Endodermal cell (in vitro differentiated cells): ENCODE measurements around the gene METAP1. TPM values are rescaled to one million over a fixed set of nuclear protein-coding genes. Genes with fewer than 3 reads are reported as not detected.
"Not testable (repeated sequence)": the region's sequence is repeated elsewhere in the genome, so short reads cannot be mapped to it uniquely, and the experiment has no call there.

ENCODE experiments used
- DNase-seq: peaks from one replicate; pipeline ENCODE4 v3.0.0-alpha.2; 2017
- H3K27ac ChIP-seq: 2 replicates; pipeline ENCODE4 v1.5.1; 2013; ENCODE audit warnings: mild to moderate bottlenecking, low read depth, low read length, moderate library complexity
- H3K27me3 ChIP-seq: 2 replicates; pipeline ENCODE4 v1.6.1; 2013; ENCODE audit warnings: mild to moderate bottlenecking, low read length, moderate library complexity; ENCODE audit not compliant: insufficient read depth, control insufficient read depth, poor library complexity, severe bottlenecking
- H3K36me3 ChIP-seq: 2 replicates; pipeline ENCODE4 v1.7.0; 2013; ENCODE audit warnings: mild to moderate bottlenecking, low read length, moderate library complexity; ENCODE audit not compliant: control insufficient read depth, insufficient read depth
- H3K4me1 ChIP-seq: one replicate; pipeline ENCODE4 v1.7.0; 2013; ENCODE audit warnings: low read length; ENCODE audit not compliant: control insufficient read depth, insufficient read depth
- H3K4me3 ChIP-seq: 2 replicates; pipeline ENCODE4 v1.5.1; 2013; ENCODE audit warnings: mild to moderate bottlenecking, low read length, moderate library complexity
- H3K9ac ChIP-seq: 2 replicates; pipeline ENCODE4 v1.6.1; 2013; ENCODE audit warnings: mild to moderate bottlenecking, low read length, moderate library complexity; ENCODE audit not compliant: poor library complexity, severe bottlenecking; ENCODE audit errors: extremely low read depth
- H3K9me3 ChIP-seq: 2 replicates; pipeline ENCODE4 v1.6.1; 2013; ENCODE audit warnings: mild to moderate bottlenecking, low read length, moderate library complexity; ENCODE audit not compliant: control insufficient read depth
- H3K27ac Mint-ChIP-seq: 2 replicates; pipeline ENCODE4 v1.8.0; 2020; ENCODE audit warnings: mixed read lengths
- H3K27me3 Mint-ChIP-seq: 2 replicates; pipeline ENCODE4 v1.8.0; 2021; ENCODE audit warnings: mild to moderate bottlenecking, mixed read lengths; ENCODE audit not compliant: insufficient read depth
- H3K36me3 Mint-ChIP-seq: 2 replicates; pipeline ENCODE4 v1.8.0; 2020; ENCODE audit warnings: low read depth, mixed read lengths
- H3K4me1 Mint-ChIP-seq: 2 replicates; pipeline ENCODE4 v1.8.0; 2020; ENCODE audit warnings: mixed read lengths
- H3K4me3 Mint-ChIP-seq: 2 replicates; pipeline ENCODE4 v1.8.0; 2020; ENCODE audit warnings: mild to moderate bottlenecking, moderate library complexity, mixed read lengths
- H3K9me3 Mint-ChIP-seq: 2 replicates; pipeline ENCODE4 v1.8.0; 2020; ENCODE audit warnings: mild to moderate bottlenecking, mixed read lengths
- CTCF ChIP-seq: fragments of 200-600 bp; sonication (generic); conservative IDR thresholded peaks from 2 replicates; pipeline ENCODE4 v1.5.0; 2021; ENCODE audit warnings: antibody characterized with exemption, mild to moderate bottlenecking
- WGBS, 2 experiments: methylation state at CpG; one replicate each; pipeline versions ENCODE4 v1.1.5 to v1.1.7; 2013; ENCODE audit warnings: missing lambda C conversion rate in 2 of 2, mixed read lengths in 1 of 2; ENCODE audit not compliant: insufficient coverage in 1 of 2, insufficient read length in 1 of 2; 5-methylcytosine and 5-hydroxymethylcytosine counted together
- total RNA-seq, 2 donors: library from RNA; stranded (reverse); fragmentation: NEBNext Ultra II Directional in 1 of 2; extraction: Animal tissue kit (Norgen Biotek cat#: 25700) in 1 of 2; gene quantifications; 2 replicates in 1 of 2; 3 replicates in 1 of 2; pipeline ENCODE4 v1.2.1, GENCODE V29; 2021

METAP1 gene
- total RNA-seq, 2 donors from 2014 or later = 51.0 to 53.0 TPM

- Mint-ChIP-seq H3K4me1 (no peaks in the 10 kb centered on the region), H3K27ac (no peak overlapping the region), H3K36me3 (no peaks in the 10 kb centered on the region), H3K4me3 (no peak overlapping the region), H3K27me3 (no peaks in the 10 kb centered on the region), H3K9me3 (no peaks in the 10 kb centered on the region)
- TF ChIP-seq CTCF = no peak
- Histone ChIP-seq H3K27ac (no peak overlapping the region), H3K9ac (no peak overlapping the region), H3K4me3 (no peak overlapping the region), H3K36me3 (no peaks in the 10 kb centered on the region), H3K9me3 (no peaks in the 10 kb centered on the region), H3K4me1 (no peaks in the 10 kb centered on the region), H3K27me3 (no peaks in the 10 kb centered on the region)
- 89 to 93% methylated on average over 4 of the region's 4 CpGs for WGBS, 2 experiments
- DNase-seq = no peak
Measured at GRCh38 chr4:98976716-98977115, 18.8 kb upstream of the METAP1 start.

GRCh38 chr4:98977557-98977956 lies 18.0 kb upstream of the METAP1 start:
- no peak for DNase-seq
- Mint-ChIP-seq H3K27ac (no peak overlapping the region), H3K36me3 (no peaks in the 10 kb centered on the region), H3K9me3 (no peaks in the 10 kb centered on the region), H3K27me3 (no peaks in the 10 kb centered on the region), H3K4me1 (no peaks in the 10 kb centered on the region), H3K4me3 (no peak overlapping the region)
- Histone ChIP-seq H3K27me3 (no peaks in the 10 kb centered on the region), H3K27ac (no peak overlapping the region), H3K9ac (no peak overlapping the region), H3K9me3 (no peaks in the 10 kb centered on the region), H3K4me3 (no peak overlapping the region), H3K4me1 (no peaks in the 10 kb centered on the region), H3K36me3 (no peaks in the 10 kb centered on the region)
- no peak for TF ChIP-seq CTCF
- 87 to 96% methylated on average over 3 to 7 of the region's 7 CpGs for WGBS, 2 experiments

- Histone ChIP-seq H3K4me3 (no peak overlapping the region), H3K27me3 (no peaks in the 10 kb centered on the region), H3K4me1 (no peaks in the 10 kb centered on the region), H3K27ac (no peak overlapping the region), H3K9me3 (no peaks in the 10 kb centered on the region), H3K9ac (no peak overlapping the region), H3K36me3 (no peaks in the 10 kb centered on the region)
- no peaks in the 10 kb centered on the region for H3K36me3 Mint-ChIP-seq
- H3K27ac Mint-ChIP-seq = no peak overlapping the region
- no peak overlapping the region for H3K4me3 Mint-ChIP-seq
- peaks cover 14% of the 10 kb centered on the region for H3K9me3 Mint-ChIP-seq
- H3K4me1 Mint-ChIP-seq = no peaks in the 10 kb centered on the region
- no peak for TF ChIP-seq CTCF
- 0 to 45% methylated on average over 1 to 2 of the region's 2 CpGs for WGBS, 2 experiments
- DNase-seq = no peak
- no peaks in the 10 kb centered on the region for H3K27me3 Mint-ChIP-seq
Measured at GRCh38 chr4:98987720-98988119, 7.8 kb upstream of the METAP1 start.

GRCh38 chr4:98992835-98993234 lies 2.7 kb upstream of the METAP1 start:
- not testable (repeated sequence) for H3K9ac ChIP-seq, H3K4me1 ChIP-seq, H3K4me3 ChIP-seq, H3K27ac Mint-ChIP-seq, DNase-seq, H3K4me3 Mint-ChIP-seq, H3K9me3 Mint-ChIP-seq, H3K27me3 ChIP-seq, H3K27ac ChIP-seq, H3K36me3 Mint-ChIP-seq, H3K9me3 ChIP-seq, H3K27me3 Mint-ChIP-seq, H3K36me3 ChIP-seq
- WGBS, 2 experiments = 89 to 91% methylated on average over 2 of the region's 2 CpGs
- peaks cover 16% of the 10 kb centered on the region for H3K4me1 Mint-ChIP-seq
